ENCODE results near the gene SERINC4.
"Not testable (repeated sequence)": the region's sequence is repeated elsewhere in the genome, so short reads cannot be mapped to it uniquely, and the experiment has no call there.

Gene SERINC4

GRCh38 chr15:43821505-43821904, 21.5 kb upstream of the SERINC4 start:
- peaks cover 4% of the 10 kb centered on the region for H3K36me3 ChIP-seq (ENCODE audit: control insufficient read depth, insufficient read depth, low read length)
- no peak overlapping the region for H3K4me3 ChIP-seq (ENCODE audit: low read length)
- H3K4me1 ChIP-seq (ENCODE audit: control insufficient read depth, insufficient read depth, low read length), result peaks cover 13% of the 10 kb centered on the region
- H3K9me3 ChIP-seq (ENCODE audit: control insufficient read depth, low read length), result no peaks in the 10 kb centered on the region
- H3K27me3 ChIP-seq (ENCODE audit: control insufficient read depth, insufficient read depth, low read length), result no peaks in the 10 kb centered on the region
- no peak overlapping the region for H3K9ac ChIP-seq (ENCODE audit: low read length)

GRCh38 chr15:43815064-43815463, 15.0 kb upstream of the SERINC4 start:
- not testable (repeated sequence) for H3K36me3 ChIP-seq (ENCODE audit: control insufficient read depth, insufficient read depth, low read length); H3K9me3 ChIP-seq (ENCODE audit: control insufficient read depth, low read length); H3K4me3 ChIP-seq (ENCODE audit: low read length); H3K27me3 ChIP-seq (ENCODE audit: control insufficient read depth, insufficient read depth, low read length); H3K9ac ChIP-seq (ENCODE audit: low read length); H3K4me1 ChIP-seq (ENCODE audit: control insufficient read depth, insufficient read depth, low read length)

GRCh38 chr15:43808960-43809678, 9.1 kb upstream of the SERINC4 start:
- Histone ChIP-seq H3K4me1 (ENCODE audit: control insufficient read depth, insufficient read depth, low read length) (no peaks in the 10 kb centered on the region), H3K9me3 (ENCODE audit: control insufficient read depth, low read length) (no peaks in the 10 kb centered on the region), H3K36me3 (ENCODE audit: control insufficient read depth, insufficient read depth, low read length) (peaks cover 8% of the 10 kb centered on the region), H3K9ac (ENCODE audit: low read length) (no peak overlapping the region), H3K27me3 (ENCODE audit: control insufficient read depth, insufficient read depth, low read length) (no peaks in the 10 kb centered on the region), H3K4me3 (ENCODE audit: low read length) (no peak overlapping the region)

GRCh38 chr15:43808435-43808950, 8.5 kb upstream of the SERINC4 start:
- Histone ChIP-seq H3K36me3 (ENCODE audit: control insufficient read depth, insufficient read depth, low read length) (peaks cover 8% of the 10 kb centered on the region), H3K4me1 (ENCODE audit: control insufficient read depth, insufficient read depth, low read length) (no peaks in the 10 kb centered on the region), H3K9ac (ENCODE audit: low read length) (no peak overlapping the region), H3K9me3 (ENCODE audit: control insufficient read depth, low read length) (no peaks in the 10 kb centered on the region), H3K27me3 (ENCODE audit: control insufficient read depth, insufficient read depth, low read length) (no peaks in the 10 kb centered on the region), H3K4me3 (ENCODE audit: low read length) (no peak overlapping the region)

GRCh38 chr15:43802676-43803075, 2.7 kb upstream of the SERINC4 start:
- H3K36me3 ChIP-seq (ENCODE audit: control insufficient read depth, insufficient read depth, low read length), result not testable (repeated sequence)

GRCh38 chr15:43800286-43801141, 494 bp upstream of the SERINC4 start, which contains the start of gene HYPK:
TSS of gene HYPK (plus strand) at chr15:43800599. CDS start at chr15:43800623, 24 bp downstream.
- Histone ChIP-seq H3K27me3 (ENCODE audit: control insufficient read depth, insufficient read depth, low read length) (no peaks in the 10 kb centered on the region), H3K36me3 (ENCODE audit: control insufficient read depth, insufficient read depth, low read length) (peaks cover 5% of the 10 kb centered on the region), H3K9me3 (ENCODE audit: control insufficient read depth, low read length) (no peaks in the 10 kb centered on the region), H3K9ac (ENCODE audit: low read length) (peak within 1 kb of the TSS; percentile 91), H3K4me1 (ENCODE audit: control insufficient read depth, insufficient read depth, low read length) (peaks cover 42% of the 10 kb centered on the region), H3K4me3 (ENCODE audit: low read length) (peak within 1 kb of the TSS; percentile 95)

More at GRCh38 chr15:43802676-43803075, 2.7 kb upstream of the SERINC4 start:
- H3K27me3 ChIP-seq (ENCODE audit: control insufficient read depth, insufficient read depth, low read length); H3K4me3 ChIP-seq (ENCODE audit: low read length); H3K9me3 ChIP-seq (ENCODE audit: control insufficient read depth, low read length); H3K9ac ChIP-seq (ENCODE audit: low read length): not testable (repeated sequence)
- H3K4me1 ChIP-seq (ENCODE audit: control insufficient read depth, insufficient read depth, low read length), result peaks cover 38% of the 10 kb centered on the region

- H3K27me3 ChIP-seq (ENCODE audit: control insufficient read depth, insufficient read depth, low read length), result no peaks in the 10 kb centered on the region
- peak overlapping the region; percentile 95 for H3K4me3 ChIP-seq (ENCODE audit: low read length)
- peaks cover 53% of the 10 kb centered on the region for H3K4me1 ChIP-seq (ENCODE audit: control insufficient read depth, insufficient read depth, low read length)
- peaks cover 15% of the 10 kb centered on the region for H3K36me3 ChIP-seq (ENCODE audit: control insufficient read depth, insufficient read depth, low read length)
- H3K9ac ChIP-seq (ENCODE audit: low read length), result peak overlapping the region; percentile 91
- H3K9me3 ChIP-seq (ENCODE audit: control insufficient read depth, low read length), result no peaks in the 10 kb centered on the region
Measured at GRCh38 chr15:43799209-43799944, 643 bp downstream of the SERINC4 start.

GRCh38 chr15:43796566-43796965, 3.5 kb downstream of the SERINC4 start:
- Histone ChIP-seq H3K9ac (ENCODE audit: low read length) (no peak overlapping the region), H3K27me3 (ENCODE audit: control insufficient read depth, insufficient read depth, low read length) (no peaks in the 10 kb centered on the region), H3K9me3 (ENCODE audit: control insufficient read depth, low read length) (no peaks in the 10 kb centered on the region), H3K4me3 (ENCODE audit: low read length) (no peak overlapping the region), H3K4me1 (ENCODE audit: control insufficient read depth, insufficient read depth, low read length) (peaks cover 64% of the 10 kb centered on the region), H3K36me3 (ENCODE audit: control insufficient read depth, insufficient read depth, low read length) (peaks cover 16% of the 10 kb centered on the region)

GRCh38 chr15:43795997-43796396, 4.0 kb downstream of the SERINC4 start:
- Histone ChIP-seq H3K9me3 (ENCODE audit: control insufficient read depth, low read length) (no peaks in the 10 kb centered on the region), H3K4me3 (ENCODE audit: low read length) (no peak overlapping the region), H3K4me1 (ENCODE audit: control insufficient read depth, insufficient read depth, low read length) (peaks cover 59% of the 10 kb centered on the region), H3K36me3 (ENCODE audit: control insufficient read depth, insufficient read depth, low read length) (peaks cover 16% of the 10 kb centered on the region), H3K9ac (ENCODE audit: low read length) (no peak overlapping the region), H3K27me3 (ENCODE audit: control insufficient read depth, insufficient read depth, low read length) (no peaks in the 10 kb centered on the region)

- Histone ChIP-seq H3K4me1 (ENCODE audit: control insufficient read depth, insufficient read depth, low read length) (peaks cover 53% of the 10 kb centered on the region), H3K9me3 (ENCODE audit: control insufficient read depth, low read length) (no peaks in the 10 kb centered on the region), H3K9ac (ENCODE audit: low read length) (no peak overlapping the region), H3K27me3 (ENCODE audit: control insufficient read depth, insufficient read depth, low read length) (no peaks in the 10 kb centered on the region), H3K36me3 (ENCODE audit: control insufficient read depth, insufficient read depth, low read length) (peaks cover 16% of the 10 kb centered on the region), H3K4me3 (ENCODE audit: low read length) (no peak overlapping the region)
Measured at GRCh38 chr15:43795197-43795596, 4.8 kb downstream of the SERINC4 start.

GRCh38 chr15:43794269-43795037, 5.6 kb downstream of the SERINC4 start:
- Histone ChIP-seq H3K9me3 (ENCODE audit: control insufficient read depth, low read length) (no peaks in the 10 kb centered on the region), H3K9ac (ENCODE audit: low read length) (no peak overlapping the region), H3K36me3 (ENCODE audit: control insufficient read depth, insufficient read depth, low read length) (peaks cover 16% of the 10 kb centered on the region), H3K27me3 (ENCODE audit: control insufficient read depth, insufficient read depth, low read length) (no peaks in the 10 kb centered on the region), H3K4me3 (ENCODE audit: low read length) (no peak overlapping the region), H3K4me1 (ENCODE audit: control insufficient read depth, insufficient read depth, low read length) (peaks cover 46% of the 10 kb centered on the region)
